A673 (cell line): ENCODE data around the gene FMR1. TPM values are rescaled to one million over a fixed set of nuclear protein-coding genes. Genes with fewer than 3 reads are reported as not detected.

ENCODE experiments used
- BruUV-seq: library from RNA; stranded (reverse); fragments of 400-500 nt; replicated peaks from 2 replicates; lab custom pipeline; 2021; lab: Mats Ljungman, UMichigan
- CTCF ChIA-PET: fragments of 300-600 bp; sonication (Branson Sonifier 250); formaldehyde crosslinking; loops from one replicate; lab custom pipeline; 2022; ENCODE audit warnings: antibody characterized with exemption; lab: Charles Lee
- POLR2A ChIA-PET: fragments of 300-600 bp; sonication (Branson Sonifier 250); formaldehyde crosslinking; loops from one replicate; lab custom pipeline; 2022; ENCODE audit warnings: antibody characterized with exemption; ENCODE audit not compliant: low non-redundant PET; lab: Charles Lee
- DNase-seq: peaks from one replicate; pipeline ENCODE4 v3.0.0-alpha.2; 2015; ENCODE audit warnings: low spot score
- H3K27ac ChIP-seq: fragments of 200-600 bp; sonication (generic); 2 replicates; pipeline ENCODE4 v1.5.1; 2016; ENCODE audit warnings: mixed run types, low read depth, mild to moderate bottlenecking, mixed read lengths, antibody characterized with exemption, low read length; ENCODE audit not compliant: poor library complexity, severe bottlenecking
- H3K27me3 ChIP-seq: fragments of 200-600 bp; sonication (generic); replicated peaks from 2 replicates; pipeline ENCODE4 v1.6.1; 2017; ENCODE audit warnings: mixed run types, low read depth, mild to moderate bottlenecking, mixed read lengths, antibody characterized with exemption, low read length; ENCODE audit not compliant: insufficient read depth, poor library complexity
- H3K36me3 ChIP-seq: fragments of 200-600 bp; sonication (generic); 2 replicates; pipeline ENCODE4 v1.6.1; 2016; ENCODE audit warnings: mixed run types, mild to moderate bottlenecking, mixed read lengths, antibody characterized with exemption, low read length; ENCODE audit not compliant: insufficient read depth, poor library complexity, severe bottlenecking
- H3K4me1 ChIP-seq: fragments of 200-600 bp; sonication (generic); 2 replicates; pipeline ENCODE4 v1.6.1; 2017; ENCODE audit warnings: mixed run types, mild to moderate bottlenecking, mixed read lengths, antibody characterized with exemption, low read length; ENCODE audit not compliant: insufficient read depth, poor library complexity, severe bottlenecking
- H3K4me3 ChIP-seq: fragments of 200-600 bp; sonication (generic); 2 replicates; pipeline ENCODE4 v1.5.1; 2016; ENCODE audit warnings: low read depth, mixed run types, mild to moderate bottlenecking, mixed read lengths, low read length; ENCODE audit not compliant: poor library complexity, severe bottlenecking
- H3K9me3 ChIP-seq: fragments of 200-600 bp; sonication (generic); 2 replicates; pipeline ENCODE4 v1.6.1; 2016; ENCODE audit warnings: mixed run types, low read depth, mild to moderate bottlenecking, mixed read lengths, antibody characterized with exemption, low read length; ENCODE audit not compliant: poor library complexity, severe bottlenecking
- EZH2 ChIP-seq: fragments of 200-600 bp; sonication (generic); IDR thresholded peaks from 2 replicates; pipeline ENCODE4 v1.6.1; 2017; ENCODE audit warnings: borderline replicate concordance, low read depth, mild to moderate bottlenecking, mixed read lengths, antibody characterized with exemption, low read length; ENCODE audit not compliant: poor library complexity, severe bottlenecking
- intact Hi-C: fragments of 100-400 bp; cut with micrococcal nuclease; formaldehyde crosslinking; loops from one replicate; pipeline ENCODE4 v1.10.0; 2022; ENCODE audit not compliant: unreplicated experiment
- total RNA-seq: library from RNA; stranded (reverse); gene quantifications from 2 replicates; pipeline ENCODE4 v1.2.3, GENCODE V29; 2021
- TF ChIP-seq, protein P1 (sequence below): fragments of 300-800, 200-600 bp; sonication (generic); conservative IDR thresholded peaks from 2 replicates; pipeline ENCODE4 v1.5.1; 2017; ENCODE audit warnings: low read depth, mild to moderate bottlenecking, antibody characterized with exemption, low read length, moderate library complexity, mixed read lengths

The FMR1 gene
- total RNA-seq, 1 experiment from 2014 or later = 77.4 TPM

DNA sequence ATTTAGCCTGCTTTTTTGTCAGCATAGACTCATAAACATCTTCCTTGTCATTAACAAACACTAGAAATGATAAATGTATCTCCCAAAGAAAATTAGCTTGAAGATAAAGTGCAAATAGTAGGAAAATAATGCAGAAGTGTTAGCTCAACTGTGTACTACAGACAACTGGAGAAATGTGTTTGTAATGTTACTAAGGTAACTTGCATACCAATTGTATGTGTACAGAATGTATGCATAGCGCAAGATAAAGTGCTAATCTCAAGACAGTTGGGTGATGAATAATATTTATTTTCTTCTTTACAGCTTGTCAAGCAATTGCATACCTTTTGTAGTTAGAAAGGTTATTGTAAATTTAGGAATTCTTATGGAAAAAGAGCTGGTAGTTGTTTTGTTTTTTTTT is 22.1 kb downstream of the FMR1 start:
- CTCF ChIA-PET = no interaction called here
- intact Hi-C loops = no loop called here

DNA sequence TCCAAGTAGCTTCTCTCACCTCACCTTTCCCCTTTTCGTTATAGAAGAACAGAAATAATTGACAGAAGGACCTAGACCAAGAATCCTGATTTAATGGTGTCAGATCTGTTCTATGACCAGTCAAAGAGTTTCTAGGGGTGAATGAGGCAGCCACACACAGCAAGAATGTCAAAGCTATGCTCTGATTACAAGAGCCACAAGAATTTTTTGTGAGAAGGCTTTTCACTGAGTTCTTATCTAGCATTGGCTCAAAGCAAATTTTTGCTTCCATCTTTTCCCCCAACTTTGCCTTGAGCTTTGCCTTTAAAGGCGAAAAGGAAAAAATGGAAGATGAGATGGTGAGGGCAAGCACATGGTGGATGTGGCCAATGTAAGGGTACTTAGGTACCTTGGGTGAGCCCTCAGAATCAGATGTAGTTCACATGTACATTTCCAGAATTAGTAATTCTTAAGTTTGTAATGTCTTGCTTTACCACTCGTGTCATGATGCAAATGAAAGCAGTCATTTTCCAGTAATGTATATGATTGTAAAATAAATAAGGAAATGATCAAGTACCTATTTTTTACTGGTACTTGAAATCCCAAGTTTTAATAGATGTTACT is 23.5 kb downstream of the FMR1 start:
- Histone ChIP-seq H3K27me3 (no peaks in the 10 kb centered on the region), H3K4me3 (no peak overlapping the region), H3K9me3 (no peaks in the 10 kb centered on the region), H3K27ac (no peak overlapping the region), H3K36me3 (peaks cover 46% of the 10 kb centered on the region), H3K4me1 (no peaks in the 10 kb centered on the region)
- CTCF ChIA-PET = no interaction called here
- POLR2A ChIA-PET = no interaction called here
- DNase-seq = no peak
- TF ChIP-seq, protein P1, sequence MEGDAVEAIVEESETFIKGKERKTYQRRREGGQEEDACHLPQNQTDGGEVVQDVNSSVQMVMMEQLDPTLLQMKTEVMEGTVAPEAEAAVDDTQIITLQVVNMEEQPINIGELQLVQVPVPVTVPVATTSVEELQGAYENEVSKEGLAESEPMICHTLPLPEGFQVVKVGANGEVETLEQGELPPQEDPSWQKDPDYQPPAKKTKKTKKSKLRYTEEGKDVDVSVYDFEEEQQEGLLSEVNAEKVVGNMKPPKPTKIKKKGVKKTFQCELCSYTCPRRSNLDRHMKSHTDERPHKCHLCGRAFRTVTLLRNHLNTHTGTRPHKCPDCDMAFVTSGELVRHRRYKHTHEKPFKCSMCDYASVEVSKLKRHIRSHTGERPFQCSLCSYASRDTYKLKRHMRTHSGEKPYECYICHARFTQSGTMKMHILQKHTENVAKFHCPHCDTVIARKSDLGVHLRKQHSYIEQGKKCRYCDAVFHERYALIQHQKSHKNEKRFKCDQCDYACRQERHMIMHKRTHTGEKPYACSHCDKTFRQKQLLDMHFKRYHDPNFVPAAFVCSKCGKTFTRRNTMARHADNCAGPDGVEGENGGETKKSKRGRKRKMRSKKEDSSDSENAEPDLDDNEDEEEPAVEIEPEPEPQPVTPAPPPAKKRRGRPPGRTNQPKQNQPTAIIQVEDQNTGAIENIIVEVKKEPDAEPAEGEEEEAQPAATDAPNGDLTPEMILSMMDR = no peak
- TF ChIP-seq EZH2 = no peak
- intact Hi-C loops = no loop called here
- BruUV-seq = no TSS peak

More for the DNA sequence above, 22.1 kb downstream of the FMR1 start:
- no peak for TF ChIP-seq EZH2
- TF ChIP-seq, protein P1 = no peak
- no peaks in the 10 kb centered on the region for H3K9me3 ChIP-seq
- DNase-seq = no peak
- H3K4me3 ChIP-seq = no peak overlapping the region
- H3K27me3 ChIP-seq = no peaks in the 10 kb centered on the region
- no TSS peak for BruUV-seq
- H3K27ac ChIP-seq = no peak overlapping the region
- H3K4me1 ChIP-seq = no peaks in the 10 kb centered on the region
- POLR2A ChIA-PET = interaction anchor here (0.6 kb wide), 1 partner anchor 1388 kb away, joined by 4 read pairs; no protein-coding TSS in a partner anchor
- H3K36me3 ChIP-seq = peaks cover 53% of the 10 kb centered on the region

DNA sequence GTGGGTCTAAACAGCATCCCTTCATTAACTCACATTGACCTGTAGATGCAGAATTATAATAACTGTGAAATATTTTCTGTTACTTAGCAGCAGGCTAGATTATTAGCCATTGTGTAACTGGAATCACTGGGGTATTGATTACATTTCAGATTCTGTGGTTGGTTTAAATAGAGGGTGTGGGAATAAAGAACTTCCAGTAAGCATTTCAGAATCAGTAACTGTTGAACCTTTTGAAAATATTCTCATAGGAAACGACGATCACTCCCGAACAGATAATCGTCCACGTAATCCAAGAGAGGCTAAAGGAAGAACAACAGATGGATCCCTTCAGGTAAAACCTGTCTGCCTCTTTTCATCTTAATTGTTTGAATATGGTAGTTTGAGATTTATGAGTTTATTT is 33.6 kb downstream of the FMR1 start:
- H3K9me3 ChIP-seq = no peaks in the 10 kb centered on the region
- H3K36me3 ChIP-seq = peaks cover 27% of the 10 kb centered on the region
- ChIA-PET CTCF (no interaction called here), POLR2A (no interaction called here)
- H3K4me3 ChIP-seq = no peak overlapping the region
- BruUV-seq = no TSS peak
- no peak for TF ChIP-seq EZH2
- TF ChIP-seq, protein P1 = no peak
- H3K27ac ChIP-seq = no peak overlapping the region
- intact Hi-C loops = no loop called here
- DNase-seq = no peak
- no peaks in the 10 kb centered on the region for H3K4me1 ChIP-seq
- no peaks in the 10 kb centered on the region for H3K27me3 ChIP-seq
